Hepatocyte (in vitro differentiated cells): ENCODE measurements around the gene FGF12. TPM values are rescaled to one million over a fixed set of nuclear protein-coding genes. Genes with fewer than 3 reads are reported as not detected.

Experiments used
- DNase-seq: peaks from one replicate; pipeline ENCODE4 v3.0.0-alpha.2; 2016; ENCODE audit warnings: low spot score
- H2AFZ ChIP-seq: fragments of 200-600 bp; sonication (generic); 2 replicates; pipeline ENCODE4 v1.6.0; 2016; ENCODE audit warnings: antibody characterized with exemption, mild to moderate bottlenecking
- H3K27ac ChIP-seq: fragments of 200-600 bp; sonication (generic); 2 replicates; pipeline ENCODE4 v1.5.1; 2016; ENCODE audit warnings: mild to moderate bottlenecking
- H3K27me3 ChIP-seq: fragments of 200-600 bp; sonication (generic); 2 replicates; pipeline ENCODE4 v1.6.1; 2016
- H3K36me3 ChIP-seq: fragments of 200-600 bp; sonication (generic); replicated peaks from 2 replicates; pipeline ENCODE4 v1.5.1; 2016; ENCODE audit warnings: low read depth; ENCODE audit not compliant: insufficient read depth
- H3K4me1 ChIP-seq: fragments of 200-600 bp; sonication (generic); 2 replicates; pipeline ENCODE4 v1.5.1; 2016; ENCODE audit warnings: mild to moderate bottlenecking, moderate library complexity; ENCODE audit not compliant: insufficient read depth
- H3K4me2 ChIP-seq: fragments of 200-600 bp; sonication (generic); 2 replicates; pipeline ENCODE4 v1.6.0; 2016
- H3K4me3 ChIP-seq: fragments of 200-600 bp; sonication (generic); 2 replicates; pipeline ENCODE4 v1.5.1; 2016; ENCODE audit warnings: mild to moderate bottlenecking
- H3K79me2 ChIP-seq: fragments of 200-600 bp; sonication (generic); 2 replicates; pipeline ENCODE4 v1.6.0; 2017; ENCODE audit warnings: mild to moderate bottlenecking
- H3K9me2 ChIP-seq: fragments of 200-600 bp; sonication (generic); replicated peaks from 2 replicates; pipeline ENCODE4 v1.6.0; 2017; ENCODE audit warnings: mild to moderate bottlenecking; ENCODE audit not compliant: insufficient read depth
- H3K9me3 ChIP-seq: fragments of 200-600 bp; sonication (generic); 2 replicates; pipeline ENCODE4 v1.5.1; 2016; ENCODE audit warnings: low read depth, mild to moderate bottlenecking
- H4K20me1 ChIP-seq: fragments of 200-600 bp; sonication (generic); 2 replicates; pipeline ENCODE4 v1.6.0; 2016; ENCODE audit warnings: mild to moderate bottlenecking; ENCODE audit not compliant: insufficient read depth, poor library complexity, severe bottlenecking
- CTCF ChIP-seq: fragments of 200-600 bp; sonication (generic); IDR thresholded peaks from 2 replicates; pipeline ENCODE4 v1.5.1; 2016; ENCODE audit warnings: antibody characterized with exemption, mild to moderate bottlenecking; ENCODE audit not compliant: poor library complexity
- EZH2 ChIP-seq: fragments of 200-600 bp; sonication (generic); IDR thresholded peaks from 2 replicates; pipeline ENCODE4 v1.6.1; 2016; ENCODE audit warnings: antibody characterized with exemption, mild to moderate bottlenecking, borderline replicate concordance
- EZH2phosphoT487 ChIP-seq: fragments of 200-600 bp; sonication (generic); IDR thresholded peaks from one replicate; pipeline ENCODE4 v1.6.1; 2018; ENCODE audit warnings: antibody characterized with exemption, mild to moderate bottlenecking, low read depth, moderate library complexity; ENCODE audit not compliant: unreplicated experiment, severe bottlenecking
- WGBS: methylation state at CpG from one replicate; pipeline ENCODE4 v1.1.6; 2016; ENCODE audit warnings: low lambda C conversion rate; ENCODE audit errors: missing lambda C conversion rate; 5-methylcytosine and 5-hydroxymethylcytosine counted together
- polyA plus RNA-seq: library from polyadenylated mRNA; unstranded; fragments of >200 nt; fragmentation: Nextera tagmentation; extraction: Ambion mirVana; gene quantifications from 2 replicates; pipeline ENCODE4 v1.2.1, GENCODE V29; 2016
- total RNA-seq: library from RNA; depleted of rRNA; stranded (reverse); fragments of >200 nt; gene quantifications from 2 replicates; pipeline ENCODE4 v1.2.3, GENCODE V29; 2014

Gene FGF12
- total and polyA plus RNA-seq, 2 experiments from 2014 or later: 2.1 TPM

GRCh38 chr3:192194085-192194484 is 533.3 kb downstream of the FGF12 start:
- no peaks in the 10 kb centered on the region for H3K27me3 ChIP-seq
- no peaks in the 10 kb centered on the region for H3K9me3 ChIP-seq
- no peak for DNase-seq
- no peak overlapping the region for H3K4me3 ChIP-seq
- H4K20me1 ChIP-seq: no peaks in the 10 kb centered on the region
- H2AFZ ChIP-seq: no peak overlapping the region
- no peaks in the 10 kb centered on the region for H3K79me2 ChIP-seq
- H3K27ac ChIP-seq: no peak overlapping the region
- no peak for TF ChIP-seq EZH2
- TF ChIP-seq EZH2phosphoT487: no peak
- TF ChIP-seq CTCF: no peak
- H3K4me2 ChIP-seq: no peak overlapping the region
- no peaks in the 10 kb centered on the region for H3K36me3 ChIP-seq
- H3K9me2 ChIP-seq: no peaks in the 10 kb centered on the region
- H3K4me1 ChIP-seq: no peaks in the 10 kb centered on the region

- TF ChIP-seq CTCF: peak; percentile 61
- TF ChIP-seq EZH2: no peak
- H3K79me2 ChIP-seq: no peaks in the 10 kb centered on the region
- H3K9me2 ChIP-seq: no peaks in the 10 kb centered on the region
- H4K20me1 ChIP-seq: no peaks in the 10 kb centered on the region
- H3K4me3 ChIP-seq: no peak overlapping the region
- H3K4me2 ChIP-seq: peak overlapping the region; percentile 56
- no peak overlapping the region for H2AFZ ChIP-seq
- no peaks in the 10 kb centered on the region for H3K36me3 ChIP-seq
- no peaks in the 10 kb centered on the region for H3K9me3 ChIP-seq
- peak; percentile 81 for DNase-seq
- no peaks in the 10 kb centered on the region for H3K4me1 ChIP-seq
- 39% methylated on average over 7 of the region's 7 CpGs for WGBS
- no peaks in the 10 kb centered on the region for H3K27me3 ChIP-seq
- no peak overlapping the region for H3K27ac ChIP-seq
These were observed 539.0 kb downstream of the FGF12 start for GRCh38 chr3:192188218-192188835.

GRCh38 chr3:192187485-192188051 is 539.8 kb downstream of the FGF12 start:
- WGBS: 72% methylated on average over 4 of the region's 4 CpGs
- DNase-seq: no peak

More at GRCh38 chr3:192187485-192188051, 539.8 kb downstream of the FGF12 start:
- Histone ChIP-seq H2AFZ (no peak overlapping the region), H3K27me3 (no peaks in the 10 kb centered on the region), H3K79me2 (no peaks in the 10 kb centered on the region), H3K36me3 (no peaks in the 10 kb centered on the region), H3K27ac (no peak overlapping the region), H3K9me3 (no peaks in the 10 kb centered on the region), H3K4me1 (no peaks in the 10 kb centered on the region), H3K4me2 (no peak overlapping the region), H4K20me1 (no peaks in the 10 kb centered on the region), H3K4me3 (no peak overlapping the region), H3K9me2 (no peaks in the 10 kb centered on the region)
- TF ChIP-seq CTCF: no peak
- no peak for TF ChIP-seq EZH2
- TF ChIP-seq EZH2phosphoT487: no peak
